Measurements from ENCODE around the gene YTHDF1.
A peak's percentile ranks its signal among the peaks of the same experiment; 100 is the strongest.

Gene YTHDF1

DNA sequence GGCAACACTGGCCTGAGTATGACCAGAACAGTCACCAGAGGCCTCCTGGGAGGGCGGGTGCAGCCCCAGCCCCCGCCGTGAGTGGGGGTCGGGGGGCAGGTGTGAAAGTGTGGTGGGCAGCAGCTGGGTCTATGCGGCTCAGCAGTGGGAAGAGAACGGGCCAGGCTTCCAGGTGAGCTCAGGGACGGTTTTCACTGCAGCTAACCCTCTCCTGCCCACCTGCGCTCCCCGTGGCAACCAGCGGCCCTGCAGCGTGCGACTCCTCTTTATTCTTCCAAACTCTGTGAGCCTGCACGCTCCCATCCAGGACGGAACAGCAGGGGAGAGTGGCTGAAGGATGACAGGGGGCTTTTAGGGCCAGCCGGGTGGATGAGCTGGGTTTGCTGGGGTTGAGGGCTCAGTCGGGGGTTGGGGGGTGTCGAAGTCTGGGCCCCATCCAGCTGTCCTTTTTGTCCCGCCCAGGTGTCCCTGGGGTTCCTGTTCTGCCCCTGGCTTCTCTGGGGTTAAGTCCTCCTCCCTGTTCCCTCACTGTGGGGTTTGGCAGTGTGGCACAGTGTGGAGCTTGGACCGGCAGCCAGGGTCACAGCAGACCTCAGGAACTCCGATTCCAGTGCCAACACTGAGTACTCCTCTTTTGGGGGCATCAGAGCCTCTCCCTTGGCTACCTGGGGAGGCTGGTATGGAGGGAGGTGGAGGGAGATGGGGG lies 18.9 kb upstream of the YTHDF1 start (continued):
- TF ChIP-seq, protein P1, sequence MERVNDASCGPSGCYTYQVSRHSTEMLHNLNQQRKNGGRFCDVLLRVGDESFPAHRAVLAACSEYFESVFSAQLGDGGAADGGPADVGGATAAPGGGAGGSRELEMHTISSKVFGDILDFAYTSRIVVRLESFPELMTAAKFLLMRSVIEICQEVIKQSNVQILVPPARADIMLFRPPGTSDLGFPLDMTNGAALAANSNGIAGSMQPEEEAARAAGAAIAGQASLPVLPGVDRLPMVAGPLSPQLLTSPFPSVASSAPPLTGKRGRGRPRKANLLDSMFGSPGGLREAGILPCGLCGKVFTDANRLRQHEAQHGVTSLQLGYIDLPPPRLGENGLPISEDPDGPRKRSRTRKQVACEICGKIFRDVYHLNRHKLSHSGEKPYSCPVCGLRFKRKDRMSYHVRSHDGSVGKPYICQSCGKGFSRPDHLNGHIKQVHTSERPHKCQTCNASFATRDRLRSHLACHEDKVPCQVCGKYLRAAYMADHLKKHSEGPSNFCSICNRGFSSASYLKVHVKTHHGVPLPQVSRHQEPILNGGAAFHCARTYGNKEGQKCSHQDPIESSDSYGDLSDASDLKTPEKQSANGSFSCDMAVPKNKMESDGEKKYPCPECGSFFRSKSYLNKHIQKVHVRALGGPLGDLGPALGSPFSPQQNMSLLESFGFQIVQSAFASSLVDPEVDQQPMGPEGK (tag by site-specific recombination; IDR thresholded peaks at IDR 0.05) = 0 out of 2 replicates have a peak, but pooled peaks have one; percentile 30

DNA sequence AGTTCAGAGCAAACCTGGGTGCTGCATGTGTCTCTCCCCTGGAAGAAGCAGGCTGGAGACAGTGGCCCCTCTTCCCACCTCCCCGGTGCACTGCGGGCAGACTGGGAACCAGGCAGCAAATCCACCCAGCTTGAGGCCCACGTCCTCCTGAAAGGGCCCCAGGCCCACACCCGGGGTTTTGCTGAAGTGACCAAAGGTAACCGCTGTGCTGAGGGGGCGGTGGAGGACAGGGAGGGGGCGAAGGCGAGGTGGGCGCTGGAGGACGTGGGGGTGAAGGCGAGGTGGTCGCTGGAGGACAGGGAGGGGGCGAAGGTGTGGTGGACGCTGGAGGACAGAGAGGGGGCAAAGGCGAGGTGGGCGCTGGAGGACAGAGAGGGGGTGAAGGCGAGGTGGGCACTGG lies 18.0 kb upstream of the YTHDF1 start:
- Histone ChIP-seq H3K27ac (ENCODE audit: extremely low read depth, low read depth, low read length) (no peak overlapping the region), H3K4me1 (ENCODE audit: control insufficient read depth, insufficient read depth, low read length) (no peaks in the 10 kb centered on the region)
- POLR2A ChIA-PET = interaction anchor here (2.0 kb wide), 1 partner anchor 10 kb away, joined by 4 read pairs; no protein-coding TSS in a partner anchor

DNA sequence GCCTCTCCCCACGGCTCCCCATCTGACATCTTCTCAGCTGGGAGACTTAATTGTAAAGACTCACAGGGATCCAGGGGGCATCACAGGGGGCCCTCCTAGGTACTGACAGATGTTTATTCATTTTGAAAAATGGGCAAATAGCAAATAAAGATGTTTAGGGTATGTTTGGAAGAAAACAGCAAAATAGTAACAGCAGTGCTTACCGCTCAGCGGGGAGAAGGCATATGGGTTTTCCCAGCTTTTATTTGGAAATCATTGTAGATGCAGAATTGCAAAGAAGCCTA lies 17.1 kb upstream of the YTHDF1 start:
- TF ChIP-seq KLF10 (tag by site-specific recombination; IDR thresholded peaks at IDR 0.05) = no peak
- no peak for TF ChIP-seq ZNF18 (tag by site-specific recombination; IDR thresholded peaks at IDR 0.05)
- no peak for TF ChIP-seq ZFP41 (tag by site-specific recombination; IDR thresholded peaks at IDR 0.05; ENCODE audit: borderline replicate concordance)
- TF ChIP-seq ZIC2 (tag by site-specific recombination; IDR thresholded peaks at IDR 0.05) = peak; percentile 54
- no peak for TF ChIP-seq ZBTB17 (tag by site-specific recombination; IDR thresholded peaks at IDR 0.05)
- TF ChIP-seq ZSCAN16 (tag by site-specific recombination; IDR thresholded peaks at IDR 0.05) = no peak
- TF ChIP-seq ZEB2 (tag by site-specific recombination; IDR thresholded peaks at IDR 0.05) = no peak
- TF ChIP-seq, protein P1 (tag by site-specific recombination; IDR thresholded peaks at IDR 0.05) = no peak
- no peak for TF ChIP-seq ZNF362 (tag by site-specific recombination; IDR thresholded peaks at IDR 0.05)
- peak; percentile 97 for TF ChIP-seq GLIS1 (tag by site-specific recombination; IDR thresholded peaks at IDR 0.05)
- ChIA-PET POLR2A (no interaction called here), CTCF (interaction anchor here (1.0 to 7.0 kb wide), 3 partner anchors 9 to 49 kb away, joined by 4 to 72 read pairs (median 5); no protein-coding TSS in a partner anchor)
- no peak overlapping the region for H3K27ac ChIP-seq (ENCODE audit: extremely low read depth, low read depth, low read length)
- no peaks in the 10 kb centered on the region for H3K9me3 ChIP-seq (ENCODE audit: control insufficient read depth, insufficient read depth, low read depth, low read length)
- no peak overlapping the region for H3K4me3 ChIP-seq (ENCODE audit: low read depth, low read length)
- H3K4me1 ChIP-seq (ENCODE audit: control insufficient read depth, insufficient read depth, low read length) = no peaks in the 10 kb centered on the region
- no peaks in the 10 kb centered on the region for H3K36me3 ChIP-seq (ENCODE audit: control insufficient read depth in 2 of 2, insufficient read depth in 1 of 2, low read length in 2 of 2)

More for the DNA sequence above, 18.0 kb upstream of the YTHDF1 start:
- TF ChIP-seq ZBTB1 (tag by site-specific recombination; IDR thresholded peaks at IDR 0.05) (no peak), ZBTB48 (tag by site-specific recombination; IDR thresholded peaks at IDR 0.05) (no peak), ZNF175 (tag by site-specific recombination; IDR thresholded peaks at IDR 0.05) (no peak), KLF10 (tag by site-specific recombination; IDR thresholded peaks at IDR 0.05) (no peak), SP3 (tag by site-specific recombination; IDR thresholded peaks at IDR 0.05) (no peak), ZNF843 (tag by site-specific recombination; IDR thresholded peaks at IDR 0.05) (no peak), EGR2 (tag by site-specific recombination; IDR thresholded peaks at IDR 0.05; ENCODE audit: low read depth) (peak; percentile 67), ZFHX2 (tag by site-specific recombination; conservative IDR thresholded peaks at IDR 0.05) (peak; percentile 62), ZNF701 (tag by site-specific recombination; IDR thresholded peaks at IDR 0.05) (no peak), ZNF623 (tag by site-specific recombination; IDR thresholded peaks at IDR 0.05) (no peak), ZSCAN5A (tag by site-specific recombination; IDR thresholded peaks at IDR 0.05) (no peak), ZNF549 (tag by site-specific recombination; IDR thresholded peaks at IDR 0.05) (no peak)
- TF ChIP-seq, protein P2, sequence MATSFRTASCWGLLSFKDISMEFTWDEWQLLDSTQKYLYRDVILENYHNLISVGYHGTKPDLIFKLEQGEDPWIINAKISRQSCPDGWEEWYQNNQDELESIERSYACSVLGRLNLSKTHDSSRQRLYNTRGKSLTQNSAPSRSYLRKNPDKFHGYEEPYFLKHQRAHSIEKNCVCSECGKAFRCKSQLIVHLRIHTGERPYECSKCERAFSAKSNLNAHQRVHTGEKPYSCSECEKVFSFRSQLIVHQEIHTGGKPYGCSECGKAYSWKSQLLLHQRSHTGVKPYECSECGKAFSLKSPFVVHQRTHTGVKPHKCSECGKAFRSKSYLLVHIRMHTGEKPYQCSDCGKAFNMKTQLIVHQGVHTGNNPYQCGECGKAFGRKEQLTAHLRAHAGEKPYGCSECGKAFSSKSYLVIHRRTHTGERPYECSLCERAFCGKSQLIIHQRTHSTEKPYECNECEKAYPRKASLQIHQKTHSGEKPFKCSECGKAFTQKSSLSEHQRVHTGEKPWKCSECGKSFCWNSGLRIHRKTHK (tag by site-specific recombination; IDR thresholded peaks at IDR 0.05) = no peak
- CTCF ChIA-PET = interaction anchor here (1.2 to 7.0 kb wide), 2 partner anchors 10 to 48 kb away, joined by 4 to 72 read pairs; no protein-coding TSS in a partner anchor
- Histone ChIP-seq H3K36me3 (ENCODE audit: control insufficient read depth in 2 of 2, insufficient read depth in 1 of 2, low read length in 2 of 2) (no peaks in the 10 kb centered on the region), H3K9me3 (ENCODE audit: control insufficient read depth, insufficient read depth, low read depth, low read length) (no peaks in the 10 kb centered on the region), H3K4me3 (ENCODE audit: low read depth, low read length) (no peak overlapping the region)
